A673 (cell line): ENCODE data around the gene LRP1B. TPM values are rescaled to one million over a fixed set of nuclear protein-coding genes. Genes with fewer than 3 reads are reported as not detected.

Experiments
- BruUV-seq: library from RNA; stranded (reverse); fragments of 400-500 nt; replicated peaks from 2 replicates; lab custom pipeline; 2021; lab: Mats Ljungman, UMichigan
- CTCF ChIA-PET: fragments of 300-600 bp; sonication (Branson Sonifier 250); formaldehyde crosslinking; loops from one replicate; lab custom pipeline; 2022; ENCODE audit warnings: antibody characterized with exemption; lab: Charles Lee
- POLR2A ChIA-PET: fragments of 300-600 bp; sonication (Branson Sonifier 250); formaldehyde crosslinking; loops from one replicate; lab custom pipeline; 2022; ENCODE audit warnings: antibody characterized with exemption; ENCODE audit not compliant: low non-redundant PET; lab: Charles Lee
- DNase-seq: peaks from one replicate; pipeline ENCODE4 v3.0.0-alpha.2; 2015; ENCODE audit warnings: low spot score
- H3K27ac ChIP-seq: fragments of 200-600 bp; sonication (generic); 2 replicates; pipeline ENCODE4 v1.5.1; 2016; ENCODE audit warnings: mixed run types, low read depth, mild to moderate bottlenecking, mixed read lengths, antibody characterized with exemption, low read length; ENCODE audit not compliant: poor library complexity, severe bottlenecking
- H3K27me3 ChIP-seq: fragments of 200-600 bp; sonication (generic); replicated peaks from 2 replicates; pipeline ENCODE4 v1.6.1; 2017; ENCODE audit warnings: mixed run types, low read depth, mild to moderate bottlenecking, mixed read lengths, antibody characterized with exemption, low read length; ENCODE audit not compliant: insufficient read depth, poor library complexity
- H3K36me3 ChIP-seq: fragments of 200-600 bp; sonication (generic); 2 replicates; pipeline ENCODE4 v1.6.1; 2016; ENCODE audit warnings: mixed run types, mild to moderate bottlenecking, mixed read lengths, antibody characterized with exemption, low read length; ENCODE audit not compliant: insufficient read depth, poor library complexity, severe bottlenecking
- H3K4me1 ChIP-seq: fragments of 200-600 bp; sonication (generic); 2 replicates; pipeline ENCODE4 v1.6.1; 2017; ENCODE audit warnings: mixed run types, mild to moderate bottlenecking, mixed read lengths, antibody characterized with exemption, low read length; ENCODE audit not compliant: insufficient read depth, poor library complexity, severe bottlenecking
- H3K4me3 ChIP-seq: fragments of 200-600 bp; sonication (generic); 2 replicates; pipeline ENCODE4 v1.5.1; 2016; ENCODE audit warnings: low read depth, mixed run types, mild to moderate bottlenecking, mixed read lengths, low read length; ENCODE audit not compliant: poor library complexity, severe bottlenecking
- H3K9me3 ChIP-seq: fragments of 200-600 bp; sonication (generic); 2 replicates; pipeline ENCODE4 v1.6.1; 2016; ENCODE audit warnings: mixed run types, low read depth, mild to moderate bottlenecking, mixed read lengths, antibody characterized with exemption, low read length; ENCODE audit not compliant: poor library complexity, severe bottlenecking
- CTCF ChIP-seq: fragments of 300-800, 200-600 bp; sonication (generic); conservative IDR thresholded peaks from 2 replicates; pipeline ENCODE4 v1.5.1; 2017; ENCODE audit warnings: low read depth, mild to moderate bottlenecking, antibody characterized with exemption, low read length, moderate library complexity, mixed read lengths
- EZH2 ChIP-seq: fragments of 200-600 bp; sonication (generic); IDR thresholded peaks from 2 replicates; pipeline ENCODE4 v1.6.1; 2017; ENCODE audit warnings: borderline replicate concordance, low read depth, mild to moderate bottlenecking, mixed read lengths, antibody characterized with exemption, low read length; ENCODE audit not compliant: poor library complexity, severe bottlenecking
- intact Hi-C: fragments of 100-400 bp; cut with micrococcal nuclease; formaldehyde crosslinking; loops from one replicate; pipeline ENCODE4 v1.10.0; 2022; ENCODE audit not compliant: unreplicated experiment
- total RNA-seq: library from RNA; stranded (reverse); gene quantifications from 2 replicates; pipeline ENCODE4 v1.2.3, GENCODE V29; 2021

The LRP1B gene
- total RNA-seq, 1 experiment from 2014 or later: 9.9 TPM

GRCh38 chr2:141075753-141076152, 1055.1 kb downstream of the LRP1B start:
- H3K4me1 ChIP-seq: peaks cover 6% of the 10 kb centered on the region
- TF ChIP-seq EZH2 (no peak), CTCF (no peak)
- no TSS peak for BruUV-seq
- H3K9me3 ChIP-seq: no peaks in the 10 kb centered on the region
- H3K27me3 ChIP-seq: no peaks in the 10 kb centered on the region
- no peak for DNase-seq
- no peak overlapping the region for H3K4me3 ChIP-seq
- H3K36me3 ChIP-seq: no peaks in the 10 kb centered on the region
- ChIA-PET CTCF (no interaction called here), POLR2A (no interaction called here)
- intact Hi-C loops: no loop called here
- no peak overlapping the region for H3K27ac ChIP-seq

GRCh38 chr2:141068053-141068682, 1062.6 kb downstream of the LRP1B start:
- no peak for TF ChIP-seq CTCF
- TF ChIP-seq EZH2: no peak
- Histone ChIP-seq H3K27me3 (no peaks in the 10 kb centered on the region), H3K27ac (no peak overlapping the region), H3K36me3 (no peaks in the 10 kb centered on the region), H3K4me3 (no peak overlapping the region), H3K9me3 (no peaks in the 10 kb centered on the region), H3K4me1 (no peaks in the 10 kb centered on the region)
- intact Hi-C loops: no loop called here
- peak; percentile 12 for DNase-seq
- BruUV-seq: no TSS peak
- ChIA-PET CTCF (interaction anchor here (0.7 kb wide), 1 partner anchor 534 kb away, joined by 10 read pairs; no protein-coding TSS in a partner anchor), POLR2A (interaction anchor here (0.6 to 0.7 kb wide), 2 partner anchors 24 to 1101 kb away, joined by 3 to 7 read pairs; no protein-coding TSS in a partner anchor)

- no TSS peak for BruUV-seq
- Histone ChIP-seq H3K27me3 (no peaks in the 10 kb centered on the region), H3K27ac (no peak overlapping the region), H3K4me3 (no peak overlapping the region), H3K4me1 (no peaks in the 10 kb centered on the region), H3K36me3 (no peaks in the 10 kb centered on the region), H3K9me3 (no peaks in the 10 kb centered on the region)
- ChIA-PET POLR2A (no interaction called here), CTCF (no interaction called here)
- TF ChIP-seq CTCF (no peak), EZH2 (no peak)
- DNase-seq: no peak
- intact Hi-C loops: no loop called here
These were observed 1065.8 kb downstream of the LRP1B start for GRCh38 chr2:141065042-141065441.
